Spleen (tissue), 11 donors: ENCODE results near the gene TMEM163. TPM values are rescaled to one million over a fixed set of nuclear protein-coding genes. Genes with fewer than 3 reads are reported as not detected.

Experiments used
- DNase-seq: peaks from one replicate; pipeline ENCODE4 v3.0.0-alpha.2; 2020
- H3K27ac ChIP-seq, 8 donors: fragments of 200-600 bp; sonication (generic) in 7 of 8; 1 replicate in 4 of 8; 2 replicates in 4 of 8; pipeline versions ENCODE4 v1.5.0 to v1.8.0; 2016 to 2021; ENCODE audit warnings: inconsistent platforms in 4 of 8, mild to moderate bottlenecking in 4 of 8, moderate library complexity in 1 of 8
- H3K27me3 ChIP-seq, 7 donors: fragments of 200-600 bp; sonication (generic) in 6 of 7; replicated peaks in 1 of 7; 1 replicate in 4 of 7; 2 replicates in 3 of 7; pipeline versions ENCODE4 v1.5.0 to v1.8.0; 2016 to 2021; ENCODE audit warnings: inconsistent platforms in 3 of 7, mild to moderate bottlenecking in 1 of 7
- H3K36me3 ChIP-seq, 6 donors: fragments of 200-600 bp; sonication (generic) in 5 of 6; 1 replicate in 4 of 6; 2 replicates in 2 of 6; pipeline versions ENCODE4 v1.5.0 to v1.8.0; 2016 to 2021; ENCODE audit warnings: inconsistent platforms in 2 of 6
- H3K4me1 ChIP-seq, 6 donors: fragments of 200-600 bp; sonication (generic) in 5 of 6; 1 replicate in 3 of 6; 2 replicates in 3 of 6; pipeline versions ENCODE4 v1.5.0 to v1.8.0; 2016 to 2021; ENCODE audit warnings: inconsistent platforms in 3 of 6
- H3K4me3 ChIP-seq, 8 donors: fragments of 200-600 bp; sonication (generic) in 7 of 8; 1 replicate in 4 of 8; 2 replicates in 4 of 8; pipeline versions ENCODE4 v1.5.0 to v1.8.0; 2016 to 2021; ENCODE audit warnings: inconsistent platforms in 4 of 8, mild to moderate bottlenecking in 4 of 8, moderate library complexity in 2 of 8
- H3K9me3 ChIP-seq, 8 donors: fragments of 200-600 bp; sonication (generic) in 7 of 8; 1 replicate in 4 of 8; 2 replicates in 4 of 8; pipeline versions ENCODE4 v1.5.0 to v1.8.0; 2016 to 2021; ENCODE audit warnings: inconsistent platforms in 4 of 8
- CTCF ChIP-seq, 11 experiments: fragments of 200-600 bp in 7 of 11; fragments of 450-650 bp in 4 of 11; sonication (generic) in 4 of 11; IDR thresholded peaks in 8 of 11; conservative IDR thresholded peaks in 3 of 11; 1 replicate in 7 of 11; 2 replicates in 4 of 11; pipeline versions ENCODE4 v1.4.0 to v1.8.0; 2016 to 2021; ENCODE audit warnings: antibody characterized with exemption in 11 of 11, inconsistent platforms in 4 of 11, mild to moderate bottlenecking in 1 of 11
- POLR2A ChIP-seq, 3 donors: fragments of 450-650 bp; IDR thresholded peaks; one replicate each; pipeline ENCODE4 v1.5.1; 2017; ENCODE audit warnings: antibody characterized with exemption in 3 of 3, mild to moderate bottlenecking in 1 of 3
- POLR2AphosphoS5 ChIP-seq, 3 donors: sonication (generic); formaldehyde crosslinking; IDR thresholded peaks; one replicate each; pipeline ENCODE4 v1.5.1; 2017; ENCODE audit warnings: antibody characterized with exemption in 3 of 3
- WGBS, 5 donors: extraction: QIAGEN DNeasy Blood & Tissue Kit in 3 of 5; methylation state at CpG; one replicate each; pipeline versions ENCODE4 v1.1.5 to v1.1.7; 2013 to 2018; 5-methylcytosine and 5-hydroxymethylcytosine counted together
- intact Hi-C: fragments of 100-400 bp; cut with DNase I; formaldehyde crosslinking; loops from one replicate; pipeline ENCODE4 v1.15.0; 2023; ENCODE audit warnings: low total_unique reads
- polyA plus RNA-seq, 3 donors: library from polyadenylated mRNA; stranded (reverse); fragments of 200-250 nt; gene quantifications; one replicate each; pipeline ENCODE4 v1.2.1, GENCODE V29; 2013
- total RNA-seq, 7 donors: library from RNA; depleted of rRNA in 3 of 7; stranded (reverse); fragments of >200 nt in 3 of 7; fragmentation: NEBNext Ultra II Directional in 4 of 7; extraction: Animal tissue kit (Norgen Biotek cat#: 25700) in 4 of 7; gene quantifications; one replicate each; pipeline versions ENCODE4 v1.1.0 to v1.2.1, GENCODE V29; 2016 to 2021
- donor health status: healthy with polysubstance abuse.
- donor health status: DM: no; HTN: no; CAD: no; lungs with moderate emphysema.
- donor health status: DM: no; HTN: no; CAD: no.
- donor health status: Bipolar disorder and iron deficiency.
- donor health status: healthy.
- donor health status: DM: no; HTN: no; CAD: no.
- donor health status: DM: yes; HTN: yes; CAD: no.

TMEM163 gene
- total and polyA plus RNA-seq, 10 donors: 2.4 to 12.5 (median 3.7) TPM

- DNase-seq: no peak
These were observed 252.7 kb downstream of the TMEM163 start for GRCh38 chr2:134466141-134466540.

GRCh38 chr2:134465228-134466105 is 253.3 kb downstream of the TMEM163 start:
- Histone ChIP-seq H3K27me3 (no peaks in the 10 kb centered on the region), H3K27ac (no peak overlapping the region), H3K4me1 (no peaks in the 10 kb centered on the region), H3K9me3 (no peaks in the 10 kb centered on the region), H3K4me3 (no peak overlapping the region), H3K36me3 (no peaks in the 10 kb centered on the region)
- no peak for TF ChIP-seq POLR2A (IDR thresholded peaks at IDR 0.05)
- intact Hi-C loops: no loop called here
- DNase-seq: no peak
- WGBS, 5 donors: 80 to 88% (median 83%) methylated on average over 6 of the region's 6 CpGs

More at GRCh38 chr2:134466141-134466540, 252.7 kb downstream of the TMEM163 start:
- TF ChIP-seq POLR2AphosphoS5 (IDR thresholded peaks at IDR 0.05) (no peak), CTCF (IDR thresholded peaks at IDR 0.05 in 8 of 11, conservative IDR thresholded peaks at IDR 0.05 in 3 of 11) (peak in 5 of 11 experiments; percentile 9 to 43 (median 23)), POLR2A (IDR thresholded peaks at IDR 0.05) (no peak)
- H3K27me3 ChIP-seq: no peaks in the 10 kb centered on the region
- no peak overlapping the region for H3K27ac ChIP-seq
- no peaks in the 10 kb centered on the region for H3K4me1 ChIP-seq
- no peaks in the 10 kb centered on the region for H3K9me3 ChIP-seq
- no peak overlapping the region for H3K4me3 ChIP-seq
- intact Hi-C loops: no loop called here
- no peaks in the 10 kb centered on the region for H3K36me3 ChIP-seq
- 65 to 80% (median 71%) methylated on average over 3 of the region's 3 CpGs for WGBS, 5 donors

GRCh38 chr2:134463699-134464022 is 255.1 kb downstream of the TMEM163 start:
- no peaks in the 10 kb centered on the region for H3K9me3 ChIP-seq
- H3K27ac ChIP-seq: no peak overlapping the region
- H3K4me3 ChIP-seq: no peak overlapping the region
- TF ChIP-seq POLR2AphosphoS5 (IDR thresholded peaks at IDR 0.05) (no peak), POLR2A (IDR thresholded peaks at IDR 0.05) (no peak), CTCF (IDR thresholded peaks at IDR 0.05 in 8 of 11, conservative IDR thresholded peaks at IDR 0.05 in 3 of 11) (no peak)
- H3K27me3 ChIP-seq: no peaks in the 10 kb centered on the region
- no peak for DNase-seq
- intact Hi-C loops: no loop called here
- H3K36me3 ChIP-seq: no peaks in the 10 kb centered on the region
- WGBS, 5 donors: 77 to 92% (median 90%) methylated on average over 4 to 7 of the region's 7 CpGs
- H3K4me1 ChIP-seq: no peaks in the 10 kb centered on the region

- Histone ChIP-seq H3K36me3 (no peaks in the 10 kb centered on the region), H3K27ac (no peak overlapping the region), H3K9me3 (no peaks in the 10 kb centered on the region), H3K4me3 (no peak overlapping the region), H3K4me1 (peaks cover 0 to 3% (median 0%) of the 10 kb centered on the region in 6 donors), H3K27me3 (no peaks in the 10 kb centered on the region)
- no peak for TF ChIP-seq CTCF (IDR thresholded peaks at IDR 0.05 in 8 of 11, conservative IDR thresholded peaks at IDR 0.05 in 3 of 11)
- TF ChIP-seq POLR2A (IDR thresholded peaks at IDR 0.05): no peak
- no peak for TF ChIP-seq POLR2AphosphoS5 (IDR thresholded peaks at IDR 0.05)
- intact Hi-C loops: no loop called here
- no peak for DNase-seq
- 88 to 98% (median 96%) methylated on average over 5 to 11 of the region's 11 CpGs for WGBS, 5 donors
These were observed 255.8 kb downstream of the TMEM163 start for GRCh38 chr2:134462791-134463698.
